Measurements from ENCODE around the gene ENKD1. TPM values are rescaled to one million over a fixed set of nuclear protein-coding genes. Genes with fewer than 3 reads are reported as not detected.

Gene ENKD1
- total RNA-seq, 6 experiments from 2014 or later: 7.4 to 10.8 (median 8.9) TPM

GRCh38 chr16:67657751-67658518 lies 8.6 kb downstream of the ENKD1 start:
- no peak for DNase-seq
- Mint-ChIP-seq H3K36me3 (ENCODE audit: low read depth) (no peaks in the 10 kb centered on the region), H3K4me1 (ENCODE audit: low read depth) (peaks cover 11% of the 10 kb centered on the region), H3K27me3 (ENCODE audit: insufficient read depth) (peaks cover 5% of the 10 kb centered on the region; the same call in 1 of the 2 replicates), H3K27ac (no peak overlapping the region), H3K9me3 (no peaks in the 10 kb centered on the region), H3K4me3 (no peak overlapping the region)
- no peak for TF ChIP-seq CTCF (IDR thresholded peaks at IDR 0.05)

GRCh38 chr16:67657017-67657608 lies 9.4 kb downstream of the ENKD1 start:
- H3K27me3 Mint-ChIP-seq (ENCODE audit: insufficient read depth): peaks cover 7% of the 10 kb centered on the region
- H3K27ac Mint-ChIP-seq: no peak overlapping the region
- no peak overlapping the region for H3K4me3 Mint-ChIP-seq
- H3K4me1 Mint-ChIP-seq (ENCODE audit: low read depth): peaks cover 11% of the 10 kb centered on the region
- H3K36me3 Mint-ChIP-seq (ENCODE audit: low read depth): no peaks in the 10 kb centered on the region
- no peak for TF ChIP-seq CTCF (IDR thresholded peaks at IDR 0.05)
- H3K9me3 Mint-ChIP-seq: no peaks in the 10 kb centered on the region
- no peak for DNase-seq

GRCh38 chr16:67656344-67657016 lies 10.1 kb downstream of the ENKD1 start:
- H3K27me3 Mint-ChIP-seq (ENCODE audit: insufficient read depth): peaks cover 11% of the 10 kb centered on the region
- no peak overlapping the region for H3K27ac Mint-ChIP-seq
- H3K36me3 Mint-ChIP-seq (ENCODE audit: low read depth): no peaks in the 10 kb centered on the region
- peaks cover 11% of the 10 kb centered on the region for H3K4me1 Mint-ChIP-seq (ENCODE audit: low read depth)
- H3K4me3 Mint-ChIP-seq: no peak overlapping the region
- no peaks in the 10 kb centered on the region for H3K9me3 Mint-ChIP-seq
- DNase-seq: no peak
- TF ChIP-seq CTCF (IDR thresholded peaks at IDR 0.05): no peak

GRCh38 chr16:67655363-67655762 lies 11.2 kb downstream of the ENKD1 start:
- H3K36me3 Mint-ChIP-seq (ENCODE audit: low read depth): no peaks in the 10 kb centered on the region
- H3K4me3 Mint-ChIP-seq: no peak overlapping the region
- H3K9me3 Mint-ChIP-seq: no peaks in the 10 kb centered on the region
- no peak overlapping the region for H3K27ac Mint-ChIP-seq
- H3K27me3 Mint-ChIP-seq (ENCODE audit: insufficient read depth): peaks cover 15% of the 10 kb centered on the region
- no peak for DNase-seq
- H3K4me1 Mint-ChIP-seq (ENCODE audit: low read depth): peaks cover 11% of the 10 kb centered on the region
- no peak for TF ChIP-seq CTCF (IDR thresholded peaks at IDR 0.05)

- H3K36me3 Mint-ChIP-seq (ENCODE audit: low read depth): no peaks in the 10 kb centered on the region
- no peak for DNase-seq
- no peak for TF ChIP-seq CTCF (IDR thresholded peaks at IDR 0.05)
- H3K4me3 Mint-ChIP-seq: no peak overlapping the region
- peaks cover 24% of the 10 kb centered on the region for H3K27me3 Mint-ChIP-seq (ENCODE audit: insufficient read depth)
- H3K4me1 Mint-ChIP-seq (ENCODE audit: low read depth): peaks cover 8% of the 10 kb centered on the region
- no peak overlapping the region for H3K27ac Mint-ChIP-seq
- H3K9me3 Mint-ChIP-seq: no peaks in the 10 kb centered on the region
These were observed 12.1 kb downstream of the ENKD1 start for GRCh38 chr16:67654403-67654911.

Measured in HFFc6 (cell line).